Ishikawa (cell line): Measurements from ENCODE around the gene GPR12.

ENCODE experiments used
- CEBPB ChIP-seq: IDR thresholded peaks from 2 replicates; pipeline ENCODE4 v1.6.1; 2012
- CREB1 ChIP-seq: IDR thresholded peaks from 2 replicates; pipeline ENCODE4 v1.6.1; 2012; ENCODE audit warnings: low read depth
- EGR1 ChIP-seq: IDR thresholded peaks from 2 replicates; pipeline ENCODE4 v1.6.1; 2012
- EP300 ChIP-seq: IDR thresholded peaks from 2 replicates; pipeline ENCODE4 v1.6.1; 2012; ENCODE audit warnings: borderline replicate concordance
- FOXM1 ChIP-seq: IDR thresholded peaks from 2 replicates; pipeline ENCODE4 v1.6.1; 2012; ENCODE audit warnings: low read depth, borderline replicate concordance
- NFIC ChIP-seq: IDR thresholded peaks from 2 replicates; pipeline ENCODE4 v1.6.1; 2012
- RAD21 ChIP-seq: IDR thresholded peaks from 2 replicates; pipeline ENCODE4 v1.6.1; 2012; ENCODE audit warnings: low read depth
- TAF1 ChIP-seq: IDR thresholded peaks from 2 replicates; pipeline ENCODE4 v1.6.1; 2012; ENCODE audit warnings: low read depth, mild to moderate bottlenecking
- TCF12 ChIP-seq: IDR thresholded peaks from 2 replicates; pipeline ENCODE4 v1.6.1; 2012; ENCODE audit warnings: low read depth
- TEAD4 ChIP-seq: IDR thresholded peaks from 2 replicates; pipeline ENCODE4 v1.6.1; 2012
- YY1 ChIP-seq: IDR thresholded peaks from 2 replicates; pipeline ENCODE4 v1.6.1; 2012; ENCODE audit warnings: low read depth
- ZBTB7A ChIP-seq: IDR thresholded peaks from 2 replicates; pipeline ENCODE4 v1.6.1; 2012; ENCODE audit warnings: low read depth
- TF ChIP-seq, protein P1 (sequence below): IDR thresholded peaks from 2 replicates; pipeline ENCODE4 v1.6.1; 2012
- TF ChIP-seq, protein P2 (sequence below): IDR thresholded peaks from 2 replicates; pipeline ENCODE4 v1.6.1; 2012; ENCODE audit warnings: low read depth, mild to moderate bottlenecking
- TF ChIP-seq, protein P3 (sequence below): IDR thresholded peaks from 2 replicates; pipeline ENCODE4 v1.6.1; 2012

Gene GPR12

DNA sequence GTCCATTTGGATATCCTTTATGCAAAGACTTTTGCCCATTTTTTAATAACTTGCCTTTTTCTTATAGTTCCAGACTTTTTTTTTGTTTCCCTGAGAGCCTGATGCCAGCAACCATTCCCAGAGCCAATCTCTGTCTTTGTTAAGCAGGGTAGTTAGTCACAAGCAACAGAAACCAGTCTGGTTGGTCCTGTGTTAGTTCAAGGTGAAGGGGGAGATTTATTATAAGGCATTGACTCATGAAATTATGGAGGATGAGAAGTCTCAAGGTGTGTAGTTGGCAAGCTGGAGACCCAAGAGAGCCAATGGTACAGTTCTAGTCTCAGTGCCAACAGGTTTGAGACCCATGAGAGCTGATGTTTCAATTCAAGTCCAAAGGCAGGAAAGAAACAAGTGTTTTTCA lies 33.0 kb downstream of the GPR12 start:
- TF ChIP-seq TEAD4 (no peak), EP300 (no peak), YY1 (no peak), ZBTB7A (no peak), CEBPB (no peak), TCF12 (no peak), TAF1 (no peak), CREB1 (no peak), EGR1 (no peak), FOXM1 (no peak), NFIC (no peak), RAD21 (no peak)
- TF ChIP-seq, protein P1, sequence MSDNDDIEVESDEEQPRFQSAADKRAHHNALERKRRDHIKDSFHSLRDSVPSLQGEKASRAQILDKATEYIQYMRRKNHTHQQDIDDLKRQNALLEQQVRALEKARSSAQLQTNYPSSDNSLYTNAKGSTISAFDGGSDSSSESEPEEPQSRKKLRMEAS = no peak
- TF ChIP-seq, protein P2, sequence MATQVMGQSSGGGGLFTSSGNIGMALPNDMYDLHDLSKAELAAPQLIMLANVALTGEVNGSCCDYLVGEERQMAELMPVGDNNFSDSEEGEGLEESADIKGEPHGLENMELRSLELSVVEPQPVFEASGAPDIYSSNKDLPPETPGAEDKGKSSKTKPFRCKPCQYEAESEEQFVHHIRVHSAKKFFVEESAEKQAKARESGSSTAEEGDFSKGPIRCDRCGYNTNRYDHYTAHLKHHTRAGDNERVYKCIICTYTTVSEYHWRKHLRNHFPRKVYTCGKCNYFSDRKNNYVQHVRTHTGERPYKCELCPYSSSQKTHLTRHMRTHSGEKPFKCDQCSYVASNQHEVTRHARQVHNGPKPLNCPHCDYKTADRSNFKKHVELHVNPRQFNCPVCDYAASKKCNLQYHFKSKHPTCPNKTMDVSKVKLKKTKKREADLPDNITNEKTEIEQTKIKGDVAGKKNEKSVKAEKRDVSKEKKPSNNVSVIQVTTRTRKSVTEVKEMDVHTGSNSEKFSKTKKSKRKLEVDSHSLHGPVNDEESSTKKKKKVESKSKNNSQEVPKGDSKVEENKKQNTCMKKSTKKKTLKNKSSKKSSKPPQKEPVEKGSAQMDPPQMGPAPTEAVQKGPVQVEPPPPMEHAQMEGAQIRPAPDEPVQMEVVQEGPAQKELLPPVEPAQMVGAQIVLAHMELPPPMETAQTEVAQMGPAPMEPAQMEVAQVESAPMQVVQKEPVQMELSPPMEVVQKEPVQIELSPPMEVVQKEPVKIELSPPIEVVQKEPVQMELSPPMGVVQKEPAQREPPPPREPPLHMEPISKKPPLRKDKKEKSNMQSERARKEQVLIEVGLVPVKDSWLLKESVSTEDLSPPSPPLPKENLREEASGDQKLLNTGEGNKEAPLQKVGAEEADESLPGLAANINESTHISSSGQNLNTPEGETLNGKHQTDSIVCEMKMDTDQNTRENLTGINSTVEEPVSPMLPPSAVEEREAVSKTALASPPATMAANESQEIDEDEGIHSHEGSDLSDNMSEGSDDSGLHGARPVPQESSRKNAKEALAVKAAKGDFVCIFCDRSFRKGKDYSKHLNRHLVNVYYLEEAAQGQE = no peak
- TF ChIP-seq, protein P3, sequence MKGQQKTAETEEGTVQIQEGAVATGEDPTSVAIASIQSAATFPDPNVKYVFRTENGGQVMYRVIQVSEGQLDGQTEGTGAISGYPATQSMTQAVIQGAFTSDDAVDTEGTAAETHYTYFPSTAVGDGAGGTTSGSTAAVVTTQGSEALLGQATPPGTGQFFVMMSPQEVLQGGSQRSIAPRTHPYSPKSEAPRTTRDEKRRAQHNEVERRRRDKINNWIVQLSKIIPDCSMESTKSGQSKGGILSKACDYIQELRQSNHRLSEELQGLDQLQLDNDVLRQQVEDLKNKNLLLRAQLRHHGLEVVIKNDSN = no peak

DNA sequence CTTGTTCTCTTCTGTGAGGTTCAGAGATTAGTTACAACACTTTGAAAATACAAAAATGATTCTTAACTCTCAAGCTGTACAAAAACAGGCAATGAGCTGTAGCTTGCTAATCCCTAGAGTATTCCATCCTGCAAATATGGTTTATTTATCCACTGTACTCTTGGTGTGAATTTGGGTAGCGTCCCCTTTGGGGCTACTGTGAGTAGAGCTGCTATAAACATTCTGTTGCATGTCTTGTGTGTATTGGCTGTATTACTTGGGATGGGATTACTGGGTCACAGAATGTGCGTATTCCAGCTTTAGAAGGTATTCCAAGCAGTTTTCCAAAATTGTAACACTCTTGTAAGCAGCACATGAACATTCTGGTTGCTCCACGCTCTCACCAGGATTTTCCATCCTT lies 33.5 kb downstream of the GPR12 start:
- TF ChIP-seq TAF1 (no peak), FOXM1 (no peak), ZBTB7A (no peak), CEBPB (no peak), EP300 (no peak), EGR1 (no peak), TCF12 (no peak), CREB1 (no peak), YY1 (no peak)
- TF ChIP-seq, protein P1 = no peak
- TF ChIP-seq, protein P2 = no peak
- TF ChIP-seq, protein P3 = no peak

DNA sequence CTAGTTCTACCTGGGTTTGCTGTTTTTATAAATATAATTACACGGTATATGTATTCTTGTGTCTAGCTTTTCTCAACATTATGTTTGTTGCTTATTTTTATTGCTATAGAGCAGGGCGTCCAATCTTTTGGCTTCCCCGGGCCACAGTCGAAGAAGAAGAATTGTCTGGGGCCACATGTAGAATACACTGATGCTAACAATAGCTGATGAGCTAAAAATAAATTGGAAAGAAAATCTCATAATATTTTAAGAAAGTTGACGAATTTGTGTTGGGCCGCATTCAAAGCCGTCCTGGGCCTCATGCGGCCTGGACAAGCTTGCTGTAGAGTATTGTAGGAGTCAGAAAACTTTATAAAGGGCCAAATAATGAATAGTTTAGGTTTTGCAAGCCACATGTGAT lies 33.9 kb downstream of the GPR12 start:
- TF ChIP-seq, protein P3 = no peak
- TF ChIP-seq CEBPB (no peak), ZBTB7A (no peak), EP300 (no peak), CREB1 (no peak), TEAD4 (no peak), TAF1 (no peak), TCF12 (no peak), YY1 (no peak), NFIC (no peak)
- TF ChIP-seq, protein P2 = no peak
- TF ChIP-seq, protein P1 = no peak

DNA sequence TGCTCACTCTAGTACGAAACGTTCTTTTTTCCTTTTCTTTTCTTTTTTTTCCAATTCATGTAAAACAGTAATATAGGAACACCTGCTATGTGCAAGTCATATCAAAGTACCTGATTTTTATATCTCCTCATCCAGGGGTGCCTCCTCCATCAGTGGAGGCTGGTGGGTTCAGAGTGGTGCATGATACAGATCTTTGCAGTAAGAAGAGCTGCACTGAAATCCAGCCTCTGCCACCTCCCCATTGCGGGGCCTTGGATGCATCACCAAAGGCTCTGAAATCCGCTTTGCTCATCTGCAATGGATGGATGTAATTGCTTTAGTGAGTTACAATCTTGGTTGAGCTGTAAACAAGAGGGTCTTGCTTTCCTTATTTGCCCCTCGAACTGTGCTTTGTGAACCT lies 38.3 kb downstream of the GPR12 start:
- TF ChIP-seq, protein P3 = no peak
- TF ChIP-seq ZBTB7A = no peak
